PC-3 (cell line): ENCODE data around the gene RAB5IF. TPM values are rescaled to one million over a fixed set of nuclear protein-coding genes. Genes with fewer than 3 reads are reported as not detected.

Source experiments
- ATAC-seq: fragments of 200-7000 bp; cut with Tn5 transposase; 2 replicates; pipeline ENCODE4 v1.9.1; 2020; ENCODE audit warnings: mild to moderate bottlenecking, moderate library complexity
- BruUV-seq: library from RNA; stranded (reverse); fragments of 400-500 nt; replicated peaks from 2 replicates; lab custom pipeline; 2021; lab: Mats Ljungman, UMichigan
- CTCF ChIA-PET: fragments of 300-600 bp; sonication (Branson Sonifier 250); formaldehyde crosslinking; loops from one replicate; lab custom pipeline; 2022; ENCODE audit warnings: antibody characterized with exemption; lab: Charles Lee
- POLR2A ChIA-PET: fragments of 300-600 bp; sonication (Branson Sonifier 250); formaldehyde crosslinking; loops from one replicate; lab custom pipeline; 2022; ENCODE audit warnings: antibody characterized with exemption; ENCODE audit not compliant: unreplicated experiment; lab: Charles Lee
- DNase-seq: peaks from one replicate; pipeline ENCODE4 v3.0.0-alpha.2; 2015
- H2AFZ ChIP-seq: fragments of 300-600 bp; sonication (generic); 2 replicates; pipeline ENCODE4 v1.6.0; 2016; ENCODE audit warnings: antibody characterized with exemption, low read length
- H3F3A ChIP-seq: fragments of 300-600 bp; sonication (generic); one replicate; pipeline ENCODE4 v1.6.0; 2017; ENCODE audit warnings: antibody characterized with exemption, low read length, control low read depth, mild to moderate bottlenecking; ENCODE audit not compliant: unreplicated experiment
- H3K27ac ChIP-seq: fragments of 300-600 bp; sonication (generic); 2 replicates; pipeline ENCODE4 v1.5.1; 2016; ENCODE audit warnings: mild to moderate bottlenecking, low read length
- H3K27me3 ChIP-seq: fragments of 300-600 bp; sonication (generic); 2 replicates; pipeline ENCODE4 v1.6.1; 2016; ENCODE audit warnings: low read length, mixed read lengths
- H3K36me3 ChIP-seq: fragments of 300-600 bp; sonication (generic); 2 replicates; pipeline ENCODE4 v1.6.1; 2016; ENCODE audit warnings: low read depth, mixed run types, low read length, mixed read lengths
- H3K4me1 ChIP-seq: fragments of 300-600 bp; sonication (generic); 2 replicates; pipeline ENCODE4 v1.5.1; 2016; ENCODE audit warnings: low read length; ENCODE audit not compliant: insufficient read depth
- H3K4me2 ChIP-seq: fragments of 300-600 bp; sonication (generic); 2 replicates; pipeline ENCODE4 v1.6.0; 2016; ENCODE audit warnings: low read length
- H3K4me3 ChIP-seq: fragments of 300-600 bp; sonication (generic); 2 replicates; pipeline ENCODE4 v1.5.1; 2016; ENCODE audit warnings: mild to moderate bottlenecking, low read length, mixed read lengths
- H3K79me2 ChIP-seq: fragments of 300-600 bp; sonication (generic); 2 replicates; pipeline ENCODE4 v1.6.1; 2017; ENCODE audit warnings: low read length, mixed read lengths
- H3K9ac ChIP-seq: fragments of 300-600 bp; sonication (generic); 2 replicates; pipeline ENCODE4 v1.6.0; 2016; ENCODE audit warnings: mild to moderate bottlenecking, low read length
- H3K9me2 ChIP-seq: fragments of 300-600 bp; sonication (generic); replicated peaks from 2 replicates; pipeline ENCODE4 v1.6.1; 2016; ENCODE audit warnings: mixed run types, low read length, mixed read lengths
- H3K9me3 ChIP-seq: fragments of 300-600 bp; sonication (generic); 2 replicates; pipeline ENCODE4 v1.6.1; 2016; ENCODE audit warnings: low read length, mixed read lengths
- H4K20me1 ChIP-seq: fragments of 300-600 bp; sonication (generic); 2 replicates; pipeline ENCODE4 v1.6.1; 2016; ENCODE audit warnings: low read length, mixed read lengths
- CTCF ChIP-seq: fragments of 300-600 bp; sonication (generic); conservative IDR thresholded peaks from 2 replicates; pipeline ENCODE4 v1.5.1; 2017; ENCODE audit warnings: antibody characterized with exemption, low read depth, mild to moderate bottlenecking, low read length
- EZH2 ChIP-seq: fragments of 300-600 bp; sonication (generic); IDR thresholded peaks from one replicate; pipeline ENCODE4 v1.6.1; 2017; ENCODE audit warnings: antibody characterized with exemption, mild to moderate bottlenecking, low read length; ENCODE audit not compliant: unreplicated experiment
- EZH2phosphoT487 ChIP-seq: fragments of 300-600 bp; sonication (generic); IDR thresholded peaks from 2 replicates; pipeline ENCODE4 v1.6.1; 2018; ENCODE audit warnings: mild to moderate bottlenecking, antibody characterized with exemption, low read length, borderline replicate concordance
- intact Hi-C: fragments of 100-400 bp; cut with micrococcal nuclease; formaldehyde crosslinking; loops from 2 replicates; pipeline ENCODE4 v1.9.0; 2023
- total RNA-seq: library from RNA; depleted of rRNA; stranded (reverse); fragments of >200 nt; gene quantifications from 2 replicates; pipeline ENCODE4 v1.2.3, GENCODE V29; 2014

RAB5IF gene
- total RNA-seq, 1 experiment from 2014 or later, result 217 TPM

GRCh38 chr20:36645353-36645752, 39.8 kb downstream of the RAB5IF start:
- DNase-seq, result no peak

GRCh38 chr20:36645998-36646397, 40.4 kb downstream of the RAB5IF start, which contains the start of gene SLA2:
Gene SLA2 (minus strand): TSS chr20:36646196. CDS start chr20:36641335, 4,861 bp downstream.
- Histone ChIP-seq H3K27ac (no peak within 1 kb of the TSS), H3K9me3 (no peaks in the 10 kb centered on the region), H2AFZ (no peak within 1 kb of the TSS), H3K4me2 (no peak within 1 kb of the TSS), H3K4me3 (no peak within 1 kb of the TSS), H3K9ac (no peak within 1 kb of the TSS), H3K79me2 (no peaks in the 10 kb centered on the region), H3K4me1 (peaks cover 12% of the 10 kb centered on the region), H3K36me3 (no peaks in the 10 kb centered on the region), H3F3A (no peaks in the 10 kb centered on the region), H4K20me1 (no peaks in the 10 kb centered on the region), H3K27me3 (no peaks in the 10 kb centered on the region), H3K9me2 (no peaks in the 10 kb centered on the region)
- intact Hi-C loops, result no loop called here
- no peak for DNase-seq
- no TSS peak for BruUV-seq
- POLR2A ChIA-PET, result no interaction called here
- TF ChIP-seq CTCF (no peak), EZH2 (no peak), EZH2phosphoT487 (no peak)
- ATAC-seq, result no peak
- CTCF ChIA-PET, result no interaction called here

More at GRCh38 chr20:36645353-36645752, 39.8 kb downstream of the RAB5IF start:
- Histone ChIP-seq H2AFZ (no peak overlapping the region), H3K36me3 (no peaks in the 10 kb centered on the region), H3K9me3 (no peaks in the 10 kb centered on the region), H3K27me3 (no peaks in the 10 kb centered on the region), H3F3A (no peaks in the 10 kb centered on the region), H3K4me2 (no peak overlapping the region), H3K4me1 (peaks cover 12% of the 10 kb centered on the region), H3K9ac (no peak overlapping the region), H4K20me1 (no peaks in the 10 kb centered on the region), H3K9me2 (no peaks in the 10 kb centered on the region), H3K27ac (no peak overlapping the region), H3K4me3 (no peak overlapping the region), H3K79me2 (no peaks in the 10 kb centered on the region)
- no peak for ATAC-seq
- TF ChIP-seq EZH2phosphoT487 (no peak), CTCF (no peak), EZH2 (no peak)
- ChIA-PET POLR2A (no interaction called here), CTCF (no interaction called here)
- BruUV-seq, result no TSS peak
- intact Hi-C loops, result no loop called here

- H3K27me3 ChIP-seq, result no peaks in the 10 kb centered on the region
- no peaks in the 10 kb centered on the region for H3K9me3 ChIP-seq
- no peaks in the 10 kb centered on the region for H3K79me2 ChIP-seq
- H3F3A ChIP-seq, result no peaks in the 10 kb centered on the region
- H3K4me3 ChIP-seq, result no peak overlapping the region
- CTCF ChIA-PET, result no interaction called here
- BruUV-seq, result no TSS peak
- no peak overlapping the region for H2AFZ ChIP-seq
- H3K4me2 ChIP-seq, result no peak overlapping the region
- DNase-seq (no peak), ATAC-seq (no peak)
- TF ChIP-seq CTCF, result no peak
- TF ChIP-seq EZH2phosphoT487, result no peak
- TF ChIP-seq EZH2, result no peak
- H3K4me1 ChIP-seq, result peaks cover 12% of the 10 kb centered on the region
- intact Hi-C loops, result no loop called here
- POLR2A ChIA-PET, result no interaction called here
- no peak overlapping the region for H3K9ac ChIP-seq
- H3K36me3 ChIP-seq, result no peaks in the 10 kb centered on the region
- H3K9me2 ChIP-seq, result no peaks in the 10 kb centered on the region
- H4K20me1 ChIP-seq, result no peaks in the 10 kb centered on the region
- no peak overlapping the region for H3K27ac ChIP-seq
These were observed 41.1 kb downstream of the RAB5IF start for GRCh38 chr20:36646678-36647077.
